Left cardiac atrium (tissue), 4 donors: Measurements from ENCODE around the gene SCN1B. TPM values are rescaled to one million over a fixed set of nuclear protein-coding genes. Genes with fewer than 3 reads are reported as not detected.
A peak's percentile ranks its signal among the peaks of the same experiment; 100 is the strongest.
"Not testable (repeated sequence)": the region's sequence is repeated elsewhere in the genome, so short reads cannot be mapped to it uniquely, and the experiment has no call there.

ENCODE experiments used
- ATAC-seq, 2 donors: fragments of 200-7000 bp; cut with Tn5 transposase; one replicate each; pipeline ENCODE4 v1.9.1; 2020; ENCODE audit warnings: mild to moderate bottlenecking in 2 of 2, moderate library complexity in 2 of 2
- DNase-seq: peaks from one replicate; pipeline ENCODE4 v3.0.0-alpha.2; 2020
- intact Hi-C, 2 donors: fragments of 100-400 bp; cut with DNase I; formaldehyde crosslinking; loops; one replicate each; pipeline versions ENCODE4 v1.14.1 to v1.15.1; 2022 to 2023
- total RNA-seq, 2 donors: library from RNA; stranded (reverse); fragmentation: NEBNext Ultra II Directional; extraction: Animal tissue kit (Norgen Biotek cat#: 25700); gene quantifications; one replicate each; pipeline ENCODE4 v1.2.1, GENCODE V29; 2021
- donor health status: DM: no; HTN: yes; CAD: no.
- donor health status: DM: no; HTN: yes; CAD: no; lungs with severe emphysema.
- donor health status: DM: yes; HTN: yes; CAD: no.
- donor health status: Dilated cardiomyopathy.

Gene SCN1B
- total RNA-seq, 2 donors from 2014 or later, result 73.6 to 163 TPM

- DNase-seq, result no peak
- ATAC-seq, result peak in 1 of 2 donors; percentile 4
- intact Hi-C loops, result loop anchor here (1.0 to 2.0 kb wide), 2 partner anchors 41 kb away; no protein-coding TSS in a partner anchor
These were observed 16.2 kb upstream of the SCN1B start for GRCh38 chr19:35013820-35014754.

GRCh38 chr19:35014774-35015173 lies 15.5 kb upstream of the SCN1B start:
- intact Hi-C loops, DNase-seq, ATAC-seq: not testable (repeated sequence)

- ATAC-seq (no peak), DNase-seq (no peak)
- intact Hi-C loops, result no loop called here
These were observed 14.9 kb upstream of the SCN1B start for GRCh38 chr19:35015270-35015953.

GRCh38 chr19:35015954-35016351 lies 14.3 kb upstream of the SCN1B start:
- intact Hi-C loops, result no loop called here
- ATAC-seq, result no peak
- DNase-seq, result no peak

GRCh38 chr19:35017507-35017906 lies 12.8 kb upstream of the SCN1B start:
- no peak for ATAC-seq
- DNase-seq, result no peak
- intact Hi-C loops, result no loop called here

- ATAC-seq, result no peak
- intact Hi-C loops, result no loop called here
- no peak for DNase-seq
These were observed 11.9 kb upstream of the SCN1B start for GRCh38 chr19:35018379-35018778.

- ATAC-seq (no peak), DNase-seq (no peak)
- intact Hi-C loops, result no loop called here
These were observed 11.1 kb upstream of the SCN1B start for GRCh38 chr19:35019144-35019543.

- DNase-seq, result no peak
- intact Hi-C loops, result no loop called here
- ATAC-seq, result no peak
These were observed 9.3 kb upstream of the SCN1B start for GRCh38 chr19:35021016-35021415.

GRCh38 chr19:35021596-35021995 lies 8.7 kb upstream of the SCN1B start:
- DNase-seq, result no peak
- no peak for ATAC-seq
- intact Hi-C loops, result no loop called here

GRCh38 chr19:35022460-35022859 lies 7.8 kb upstream of the SCN1B start:
- no peak for DNase-seq
- intact Hi-C loops, result no loop called here
- peak in 1 of 2 donors; percentile 40 for ATAC-seq

- peak in 1 of 2 donors; percentile 8 for ATAC-seq
- intact Hi-C loops, result no loop called here
These were observed 6.8 kb upstream of the SCN1B start for GRCh38 chr19:35023428-35023827.

GRCh38 chr19:35024095-35024494 lies 6.2 kb upstream of the SCN1B start:
- ATAC-seq (peak in 1 of 2 donors; percentile 5), DNase-seq (no peak)
- intact Hi-C loops, result no loop called here

More at GRCh38 chr19:35023428-35023827, 6.8 kb upstream of the SCN1B start:
- DNase-seq, result no peak

- intact Hi-C loops, result no loop called here
- DNase-seq (no peak), ATAC-seq (no peak)
These were observed 4.3 kb upstream of the SCN1B start for GRCh38 chr19:35025969-35026368.

GRCh38 chr19:35026418-35026817 lies 3.9 kb upstream of the SCN1B start:
- no peak for ATAC-seq
- intact Hi-C loops, result no loop called here
- DNase-seq, result no peak

GRCh38 chr19:35027009-35027408 lies 3.3 kb upstream of the SCN1B start:
- ATAC-seq, result no peak
- DNase-seq, result no peak
- intact Hi-C loops, result no loop called here

- peak; percentile 66 for DNase-seq
- intact Hi-C loops, result no loop called here
- ATAC-seq, result peak; percentile 30 to 34
These were observed 2.2 kb upstream of the SCN1B start for GRCh38 chr19:35027851-35028599.

- DNase-seq, ATAC-seq, intact Hi-C loops: not testable (repeated sequence)
These were observed 1.7 kb upstream of the SCN1B start for GRCh38 chr19:35028600-35028885.

GRCh38 chr19:35029275-35029736 lies 964 bp upstream of the SCN1B start:
- ATAC-seq, DNase-seq, intact Hi-C loops: not testable (repeated sequence)

- DNase-seq (no peak), ATAC-seq (peak in 1 of 2 donors; percentile 3)
- intact Hi-C loops, result no loop called here
These were observed 473 bp upstream of the SCN1B start for GRCh38 chr19:35029737-35030256.
